Cardiac septum (tissue), 1 donor: ENCODE measurements around the gene DNAJC5. TPM values are rescaled to one million over a fixed set of nuclear protein-coding genes. Genes with fewer than 3 reads are reported as not detected.

Source experiments
- microRNA-seq: library from miRNA; unstranded; fragments of <30 nt; microRNA quantifications from one replicate; pipeline ENCODE4 v1.2.0, GENCODE V29; 2020
- total RNA-seq: library from RNA; stranded (reverse); fragmentation: NEBNext Ultra II Directional; extraction: Animal tissue kit (Norgen Biotek cat#: 25700); gene quantifications from one replicate; pipeline ENCODE4 v1.2.1, GENCODE V29; 2021
- donor health status: DM: no; HTN: no; CAD: no.

The DNAJC5 gene
- total RNA-seq, 1 donor from 2014 or later = 36.1 TPM

Small RNA genes lying within 50 kb of the gene (microRNA-seq; reads per million reads assigned to microRNA genes)
- gene MIR1914 (not detected), gene MIR647 (not detected), gene MIR941-1 (not detected), gene MIR941-2 (not detected), gene MIR941-3 (not detected), gene MIR941-4 (not detected), gene MIR941-5 (not detected)

Other genes with a start within 250 kb of the DNAJC5 start
- gene STMN3, start 241.7 kb upstream of the DNAJC5 start, total RNA-seq = 8.8 TPM
- gene RTEL1, start 236.8 kb upstream of the DNAJC5 start, total RNA-seq = 10.5 TPM
- not detected for gene TNFRSF6B, start 198.5 kb upstream of the DNAJC5 start, total RNA-seq
- 40.3 TPM for gene ARFRP1, start 187.2 kb upstream of the DNAJC5 start, total RNA-seq
- gene ZGPAT, start 187.1 kb upstream of the DNAJC5 start, total RNA-seq = 16.7 TPM
- 5.0 TPM for gene LIME1, start 158.5 kb upstream of the DNAJC5 start, total RNA-seq
- gene SLC2A4RG, start 155.3 kb upstream of the DNAJC5 start, total RNA-seq = 67.8 TPM
- gene ZBTB46, start 63.9 kb upstream of the DNAJC5 start, total RNA-seq = 17.4 TPM
- gene ABHD16B, start 33.6 kb upstream of the DNAJC5 start, total RNA-seq = not detected
- 72.0 TPM for gene TPD52L2, start 29.9 kb upstream of the DNAJC5 start, total RNA-seq
- 43.2 TPM for gene UCKL1, start 61.3 kb downstream of the DNAJC5 start, total RNA-seq
- gene ZNF512B, start 74.8 kb downstream of the DNAJC5 start, total RNA-seq = 12.8 TPM
- gene SAMD10, start 84.5 kb downstream of the DNAJC5 start, total RNA-seq = 4.0 TPM
- gene PRPF6, start 86.0 kb downstream of the DNAJC5 start, total RNA-seq = 47.5 TPM
- 0.86 TPM for gene C20orf204, start 141.1 kb downstream of the DNAJC5 start, total RNA-seq
- gene SOX18, start 154.5 kb downstream of the DNAJC5 start, total RNA-seq = 67.0 TPM
- 66.0 TPM for gene TCEA2, start 168.1 kb downstream of the DNAJC5 start, total RNA-seq
- 3.1 TPM for gene RGS19, start 184.4 kb downstream of the DNAJC5 start, total RNA-seq
- gene OPRL1, start 185.0 kb downstream of the DNAJC5 start, total RNA-seq = 0.48 TPM
- not detected for gene LKAAEAR1, start 189.3 kb downstream of the DNAJC5 start, total RNA-seq
- not detected for gene NPBWR2, start 212.4 kb downstream of the DNAJC5 start, total RNA-seq